Measurements from ENCODE around the gene LINS1.

LINS1 gene

DNA sequence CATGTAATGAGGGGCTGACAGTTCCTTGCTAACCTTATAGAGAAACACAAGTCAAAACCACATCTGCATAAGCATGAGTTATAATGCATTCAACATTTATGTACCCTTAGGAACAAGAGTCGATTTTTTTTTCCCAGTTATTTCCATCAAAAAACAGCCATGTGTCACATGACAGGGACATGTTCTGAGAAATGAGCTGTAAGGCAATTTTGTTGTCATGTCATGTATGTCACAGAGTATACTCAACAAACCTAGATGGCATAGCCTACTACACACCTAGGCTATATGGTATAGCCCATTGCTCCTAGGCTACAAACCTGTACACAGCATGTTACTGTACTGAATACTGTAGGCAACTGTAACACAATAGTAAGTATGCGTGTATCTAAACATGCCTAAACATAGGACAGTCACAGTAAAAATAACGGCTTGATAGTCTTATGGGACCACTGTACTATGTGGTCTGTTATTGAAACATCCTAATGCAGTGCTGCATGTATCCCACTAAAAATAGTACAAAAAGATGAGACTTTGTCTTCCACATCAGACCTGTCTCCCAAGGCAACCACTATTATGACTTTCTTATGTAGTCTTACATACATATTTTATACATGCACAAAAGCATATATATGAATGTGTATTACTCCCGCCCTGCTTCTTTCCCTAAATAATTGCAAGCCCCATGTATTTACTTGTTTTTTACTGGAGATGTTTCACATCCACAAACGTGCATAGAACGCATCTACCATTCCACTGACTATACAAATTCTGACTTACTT is 34.9 kb downstream of the LINS1 start:
- no peak overlapping the region for H3K4me3 ChIP-seq (replicated peaks; ENCODE audit: low read depth, low read length)
- no peak for DNase-seq (ENCODE audit: extremely low read depth, low read depth)
- no peak for TF ChIP-seq CTCF (IDR thresholded peaks at IDR 0.05; ENCODE audit: low read depth, low read length, missing control alignments)

- no peak overlapping the region for H3K4me3 ChIP-seq (replicated peaks; ENCODE audit: low read depth, low read length)
- DNase-seq (ENCODE audit: extremely low read depth, low read depth): no peak
- no peak for TF ChIP-seq CTCF (IDR thresholded peaks at IDR 0.05; ENCODE audit: low read depth, low read length, missing control alignments)
Measured at GRCh38 chr15:100565591-100565990, 36.4 kb downstream of the LINS1 start.

- no peak overlapping the region for H3K4me3 ChIP-seq (replicated peaks; ENCODE audit: low read depth, low read length)
- TF ChIP-seq CTCF (IDR thresholded peaks at IDR 0.05; ENCODE audit: low read depth, low read length, missing control alignments): no peak
- DNase-seq (ENCODE audit: extremely low read depth, low read depth): no peak
Measured at GRCh38 chr15:100560323-100560722, 41.7 kb downstream of the LINS1 start.

GRCh38 chr15:100559330-100559729 is 42.7 kb downstream of the LINS1 start:
- no peak for TF ChIP-seq CTCF (IDR thresholded peaks at IDR 0.05; ENCODE audit: low read depth, low read length, missing control alignments)
- H3K4me3 ChIP-seq (replicated peaks; ENCODE audit: low read depth, low read length): no peak overlapping the region
- no peak for DNase-seq (ENCODE audit: extremely low read depth, low read depth)

DNA sequence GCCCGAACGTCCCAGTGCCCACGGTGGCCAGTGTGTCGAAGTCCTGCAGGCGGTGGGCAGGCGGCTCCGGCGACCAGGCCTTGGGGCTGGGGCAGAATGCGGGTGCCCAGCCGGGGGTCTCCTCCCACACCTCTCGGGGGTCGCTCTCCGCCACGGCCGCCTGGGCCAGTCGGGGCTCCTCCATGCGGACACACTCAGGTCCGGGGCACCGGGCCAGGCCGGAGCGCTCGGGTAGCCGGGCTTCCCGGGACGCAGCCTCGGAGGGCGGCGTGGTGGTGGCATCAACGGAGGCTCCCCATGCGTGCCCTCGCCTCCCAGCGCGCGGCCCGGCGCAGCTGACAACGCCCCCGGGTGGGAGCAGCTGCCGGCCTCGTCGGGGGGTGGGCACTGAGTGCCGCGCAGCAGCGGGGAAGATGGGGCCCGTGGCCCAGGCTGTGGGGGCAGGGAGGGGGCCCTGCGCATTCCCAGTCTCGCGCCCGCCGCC is 43.2 kb downstream of the LINS1 start:
- no peak overlapping the region for H3K4me3 ChIP-seq (replicated peaks; ENCODE audit: low read depth, low read length)
- TF ChIP-seq CTCF (IDR thresholded peaks at IDR 0.05; ENCODE audit: low read depth, low read length, missing control alignments): no peak
- DNase-seq (ENCODE audit: extremely low read depth, low read depth): no peak

DNA sequence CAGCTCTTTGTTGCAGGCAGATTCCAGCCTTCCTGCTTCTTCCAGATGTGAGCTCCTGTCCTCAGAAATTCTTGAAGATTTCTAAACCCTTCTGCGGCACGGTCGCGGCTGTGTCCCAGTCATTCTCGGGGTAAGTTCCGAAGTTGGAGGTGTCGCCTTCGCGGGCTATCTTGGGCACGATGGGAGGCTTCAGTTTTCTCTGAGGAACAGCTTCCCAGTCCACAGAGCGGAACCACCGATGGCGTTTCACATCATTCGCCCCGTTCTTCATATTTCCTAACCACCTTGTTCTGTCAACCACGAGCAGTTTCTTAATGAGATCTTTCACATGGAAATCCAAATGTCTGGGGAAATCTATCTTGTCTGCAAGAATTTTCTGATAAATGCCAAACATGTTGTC is 48.5 kb downstream of the LINS1 start:
- H3K4me3 ChIP-seq (replicated peaks; ENCODE audit: low read depth, low read length): no peak overlapping the region
- no peak for TF ChIP-seq CTCF (IDR thresholded peaks at IDR 0.05; ENCODE audit: low read depth, low read length, missing control alignments)
- DNase-seq (ENCODE audit: extremely low read depth, low read depth): no peak

Measured in HFF-Myc (cell line).